ENCODE measurements around the gene HELZ. TPM values are rescaled to one million over a fixed set of nuclear protein-coding genes. Genes with fewer than 3 reads are reported as not detected.

Gene HELZ
- total and polyA plus RNA-seq, 2 donors (not counting 3 experiments of a cell fraction or from before 2014, with no cell fraction given), result 8.0 to 47.3 TPM

DNA sequence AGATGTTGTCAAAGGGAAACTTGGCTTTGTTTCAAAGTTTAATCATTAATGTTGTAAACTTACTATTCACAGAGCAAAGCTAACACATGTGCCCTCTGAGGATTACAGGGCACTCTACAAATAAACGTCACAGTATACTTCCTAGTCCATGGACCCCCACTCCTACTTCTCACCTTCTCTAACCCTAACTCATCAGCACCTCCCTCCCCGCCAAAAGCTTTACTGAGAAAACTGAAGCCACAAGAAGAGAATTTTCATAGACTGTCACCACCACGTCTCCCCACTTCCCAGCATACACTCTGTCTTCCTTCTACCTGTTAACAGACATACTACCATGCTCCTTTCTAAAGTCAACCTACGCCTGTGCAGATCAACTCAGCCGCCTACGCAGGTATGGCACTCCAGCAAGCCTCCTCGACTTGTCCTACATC, 29.0 kb downstream of the HELZ start:
- POLR2A ChIA-PET, result no interaction called here
- H3K4me3 ChIP-seq (replicated peaks in 1 of 3; ENCODE audit: insufficient read depth in 1 of 3, low read depth in 1 of 3, low read length in 3 of 3), result no peak overlapping the region
- H3K36me3 ChIP-seq (ENCODE audit: control insufficient read depth in 2 of 2, extremely low read depth in 1 of 2, insufficient read depth in 2 of 2, low read length in 2 of 2), result peaks cover 3 to 6% of the 10 kb centered on the region in 2 experiments
- no peak overlapping the region for H3K4me2 ChIP-seq (ENCODE audit: insufficient read depth, low read length)
- no peak overlapping the region for H3K27ac ChIP-seq (ENCODE audit: insufficient read depth, low read depth, low read length)
- dilution Hi-C loops (cut with MboI; ENCODE audit: extremely low pct_ligation_motif_present, low sequenced_read_pairs) (no loop called here), intact Hi-C loops (cut with micrococcal nuclease) (no loop called here)
- H3K79me2 ChIP-seq (ENCODE audit: control insufficient read depth, insufficient read depth, low read length), result peaks cover 34% of the 10 kb centered on the region
- no peaks in the 10 kb centered on the region for H3K9me3 ChIP-seq (replicated peaks; ENCODE audit: control insufficient read depth, insufficient read depth, low read length)
- CTCF ChIA-PET, result interaction anchor here (1.2 to 2.6 kb wide), 2 partner anchors 10 to 15 kb away, joined by 4 to 10 read pairs; no protein-coding TSS in a partner anchor
- no peaks in the 10 kb centered on the region for H3K9me1 ChIP-seq (replicated peaks; ENCODE audit: control insufficient read depth, extremely low read depth, insufficient read depth, low read length)
- DNase-seq (ENCODE audit: low read depth, low spot score) (no peak), FAIRE-seq (no peak)
- no peak overlapping the region for H3K9ac ChIP-seq (replicated peaks; ENCODE audit: extremely low read depth, insufficient read depth, low read length)
- BruUV-seq (replicated peaks), result no TSS peak
- H3K4me1 ChIP-seq (ENCODE audit: control insufficient read depth, extremely low read depth, insufficient read depth, low read length), result peaks cover 13% of the 10 kb centered on the region
- no peak overlapping the region for H2AFZ ChIP-seq (ENCODE audit: low read depth, low read length)
- no peaks in the 10 kb centered on the region for H4K20me1 ChIP-seq (replicated peaks; ENCODE audit: control insufficient read depth, extremely low read depth, insufficient read depth, low read length)
- H3K27me3 ChIP-seq (ENCODE audit: control insufficient read depth in 2 of 2, insufficient read depth in 2 of 2, low read length in 2 of 2), result no peaks in the 10 kb centered on the region
- TF ChIP-seq POLR2AphosphoS5 (IDR thresholded peaks at IDR 0.05; ENCODE audit: insufficient read depth, low read depth, low read length) (no peak), EZH2 (IDR thresholded peaks at IDR 0.05; ENCODE audit: borderline replicate concordance, low read depth, low read length, severe bottlenecking) (no peak), MYC (IDR thresholded peaks at IDR 0.05; ENCODE audit: low read depth, low read length) (no peak), POLR2A (IDR thresholded peaks at IDR 0.05; ENCODE audit: low read depth, low read length) (no peak), GATA2 (IDR thresholded peaks at IDR 0.05; ENCODE audit: insufficient read depth, insufficient read length, low read depth, low read length) (no peak), CTCF (IDR thresholded peaks at IDR 0.05; ENCODE audit: extremely low read depth in 1 of 2, insufficient read depth in 1 of 2, low read depth in 1 of 2, low read length in 2 of 2) (no peak), MAX (IDR thresholded peaks at IDR 0.05; ENCODE audit: insufficient read depth, insufficient read length) (no peak), FOS (IDR thresholded peaks at IDR 0.05; ENCODE audit: borderline replicate concordance, insufficient read depth, low read length) (no peak), JUN (IDR thresholded peaks at IDR 0.05; ENCODE audit: borderline replicate concordance, insufficient read depth, insufficient read length, low read depth) (no peak)
